Keratinocyte (primary cell): ENCODE results near the gene PRR20G. TPM values are rescaled to one million over a fixed set of nuclear protein-coding genes. Genes with fewer than 3 reads are reported as not detected.

ENCODE experiments used
- DNase-seq: peaks from one replicate; pipeline ENCODE4 v3.0.0-alpha.2; 2011; ENCODE audit warnings: low read depth, missing footprints, low spot score
- FAIRE-seq: peaks from 2 replicates; lab custom pipeline; 2011; peaks lifted over from hg19 to GRCh38; lab: Jason Lieb, UNC
- H2AFZ ChIP-seq: 2 replicates; pipeline ENCODE4 v1.6.0; 2012; ENCODE audit warnings: low read length, control low read depth, inconsistent platforms; ENCODE audit not compliant: control insufficient read depth
- H3K27ac ChIP-seq: 2 replicates; pipeline ENCODE4 v1.5.1; 2011; ENCODE audit warnings: low read length; ENCODE audit not compliant: control insufficient read depth, insufficient read depth
- H3K27me3 ChIP-seq: 3 replicates; pipeline ENCODE4 v1.6.0; 2011; ENCODE audit warnings: low read length; ENCODE audit not compliant: control insufficient read depth, insufficient read depth; ENCODE audit errors: extremely low read depth
- H3K36me3 ChIP-seq, 2 experiments: 2 replicates in 1 of 2; 3 replicates in 1 of 2; pipeline ENCODE4 v1.5.1; 2011; ENCODE audit warnings: low read length in 2 of 2, mild to moderate bottlenecking in 1 of 2; ENCODE audit not compliant: control insufficient read depth in 2 of 2, insufficient read depth in 2 of 2; ENCODE audit errors: extremely low read depth in 1 of 2
- H3K4me1 ChIP-seq: 3 replicates; pipeline ENCODE4 v1.5.1; 2011; ENCODE audit warnings: low read length; ENCODE audit not compliant: control insufficient read depth, insufficient read depth; ENCODE audit errors: extremely low read depth
- H3K4me2 ChIP-seq: 3 replicates; pipeline ENCODE4 v1.6.0; 2011; ENCODE audit warnings: low read depth, low read length; ENCODE audit not compliant: control insufficient read depth, insufficient read depth; ENCODE audit errors: extremely low read depth
- H3K4me3 ChIP-seq, 3 experiments: fragments of 200-600 bp in 1 of 3; sonication (generic) in 1 of 3; 2 replicates in 2 of 3; 3 replicates in 1 of 3; pipeline ENCODE4 v1.5.1; 2011 to 2016; ENCODE audit warnings: low read length in 3 of 3, mild to moderate bottlenecking in 3 of 3, control low read depth in 2 of 3, inconsistent platforms in 1 of 3, low read depth in 1 of 3, mixed read lengths in 1 of 3, mixed run types in 1 of 3, moderate library complexity in 1 of 3; ENCODE audit not compliant: control insufficient read depth in 2 of 3, insufficient read depth in 2 of 3; ENCODE audit errors: extremely low read depth in 1 of 3
- H3K79me2 ChIP-seq: 2 replicates; pipeline ENCODE4 v1.6.0; 2012; ENCODE audit warnings: low read length; ENCODE audit not compliant: control insufficient read depth, insufficient read depth
- H3K9ac ChIP-seq: 3 replicates; pipeline ENCODE4 v1.6.0; 2011; ENCODE audit warnings: low read length; ENCODE audit not compliant: control insufficient read depth, insufficient read depth; ENCODE audit errors: extremely low read depth
- H3K9me1 ChIP-seq: 3 replicates; pipeline ENCODE4 v1.6.0; 2011; ENCODE audit warnings: low read length; ENCODE audit not compliant: control insufficient read depth, insufficient read depth; ENCODE audit errors: extremely low read depth
- H3K9me3 ChIP-seq: 2 replicates; pipeline ENCODE4 v1.5.1; 2012; ENCODE audit warnings: low read depth, low read length; ENCODE audit not compliant: control insufficient read depth
- H4K20me1 ChIP-seq: 3 replicates; pipeline ENCODE4 v1.6.0; 2011; ENCODE audit warnings: low read length; ENCODE audit not compliant: control insufficient read depth, insufficient read depth; ENCODE audit errors: extremely low read depth
- EZH2 ChIP-seq: IDR thresholded peaks from one replicate; pipeline ENCODE4 v1.6.1; 2012; ENCODE audit warnings: inconsistent platforms, mild to moderate bottlenecking, low read length, moderate library complexity
- dilution Hi-C: fragments of 300-500 bp; cut with MboI; formaldehyde crosslinking; loops from one replicate; pipeline ENCODE4 v1.7.0; 2020; ENCODE audit warnings: low sequenced_read_pairs; ENCODE audit not compliant: extremely low pct_ligation_motif_present
- polyA plus RNA-seq, 5 experiments: library from polyadenylated mRNA; depleted of rRNA in 3 of 5; stranded (reverse) in 3 of 5; stranded (forward) in 1 of 5; unstranded in 1 of 5; fragments of >200 nt; gene quantifications; 1 replicate in 1 of 5; 2 replicates in 3 of 5; 3 replicates in 1 of 5; pipeline versions ENCODE4 v1.2.1 to v1.2.3, GENCODE V29; 2011 to 2012; ENCODE audit warnings: missing spikeins in 2 of 5, low read depth in 1 of 5, low replicate concordance in 1 of 5
- TF ChIP-seq, protein P1 (sequence below), 3 experiments: IDR thresholded peaks in 1 of 3; conservative IDR thresholded peaks in 1 of 3; optimal IDR thresholded peaks in 1 of 3; 2 replicates in 2 of 3; 3 replicates in 1 of 3; pipeline versions ENCODE3 to v1.5.1; 2011; ENCODE audit warnings: low read length in 3 of 3, mild to moderate bottlenecking in 3 of 3, moderate library complexity in 2 of 3, control low read depth in 1 of 3, inconsistent platforms in 1 of 3; ENCODE audit not compliant: insufficient read depth in 2 of 3; ENCODE audit errors: extremely low read depth in 1 of 3

The PRR20G gene
- polyA plus RNA-seq, 1 donor (not counting 4 experiments of a cell fraction or from before 2014, with no cell fraction given) = not detected

DNA sequence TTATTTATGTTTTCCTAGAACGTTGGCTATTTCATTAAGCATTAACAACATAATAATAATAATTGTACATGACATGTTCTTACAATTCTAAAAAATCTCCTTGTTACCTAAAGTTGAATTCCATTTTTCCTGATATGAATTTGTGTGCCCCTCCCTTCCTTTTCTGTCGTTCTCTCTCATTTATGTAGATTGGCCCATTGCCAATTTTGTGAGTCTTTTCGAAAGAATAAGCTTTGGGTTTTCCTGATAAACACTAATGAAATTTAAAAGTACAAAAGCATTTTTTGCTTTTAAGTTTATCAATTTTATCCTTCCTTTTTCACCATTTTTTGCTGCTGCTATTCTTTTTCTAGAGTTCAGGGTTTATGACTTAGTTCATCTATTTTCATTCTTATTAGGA lies 50.0 kb downstream of the PRR20G start:
- no peaks in the 10 kb centered on the region for H4K20me1 ChIP-seq
- peaks cover 3% of the 10 kb centered on the region for H3K27me3 ChIP-seq
- H3K9me3 ChIP-seq = no peaks in the 10 kb centered on the region
- DNase-seq = no peak
- no peak overlapping the region for H2AFZ ChIP-seq
- no peak overlapping the region for H3K27ac ChIP-seq
- FAIRE-seq = no peak
- no peak overlapping the region for H3K9ac ChIP-seq
- H3K4me3 ChIP-seq = no peak overlapping the region
- no peaks in the 10 kb centered on the region for H3K4me1 ChIP-seq
- H3K36me3 ChIP-seq = no peaks in the 10 kb centered on the region
- no peaks in the 10 kb centered on the region for H3K9me1 ChIP-seq
- no peak for TF ChIP-seq EZH2
- TF ChIP-seq, protein P1, sequence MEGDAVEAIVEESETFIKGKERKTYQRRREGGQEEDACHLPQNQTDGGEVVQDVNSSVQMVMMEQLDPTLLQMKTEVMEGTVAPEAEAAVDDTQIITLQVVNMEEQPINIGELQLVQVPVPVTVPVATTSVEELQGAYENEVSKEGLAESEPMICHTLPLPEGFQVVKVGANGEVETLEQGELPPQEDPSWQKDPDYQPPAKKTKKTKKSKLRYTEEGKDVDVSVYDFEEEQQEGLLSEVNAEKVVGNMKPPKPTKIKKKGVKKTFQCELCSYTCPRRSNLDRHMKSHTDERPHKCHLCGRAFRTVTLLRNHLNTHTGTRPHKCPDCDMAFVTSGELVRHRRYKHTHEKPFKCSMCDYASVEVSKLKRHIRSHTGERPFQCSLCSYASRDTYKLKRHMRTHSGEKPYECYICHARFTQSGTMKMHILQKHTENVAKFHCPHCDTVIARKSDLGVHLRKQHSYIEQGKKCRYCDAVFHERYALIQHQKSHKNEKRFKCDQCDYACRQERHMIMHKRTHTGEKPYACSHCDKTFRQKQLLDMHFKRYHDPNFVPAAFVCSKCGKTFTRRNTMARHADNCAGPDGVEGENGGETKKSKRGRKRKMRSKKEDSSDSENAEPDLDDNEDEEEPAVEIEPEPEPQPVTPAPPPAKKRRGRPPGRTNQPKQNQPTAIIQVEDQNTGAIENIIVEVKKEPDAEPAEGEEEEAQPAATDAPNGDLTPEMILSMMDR (optimal IDR thresholded peaks at IDR 0.05 in 1 of 3, IDR thresholded peaks at IDR 0.05 in 1 of 3, conservative IDR thresholded peaks at IDR 0.05 in 1 of 3; ENCODE audit: extremely low read depth in 1 of 3, insufficient read depth in 2 of 3, low read length in 3 of 3) = no peak
- H3K4me2 ChIP-seq = no peak overlapping the region
- no peaks in the 10 kb centered on the region for H3K79me2 ChIP-seq
- dilution Hi-C loops = no loop called here

DNA sequence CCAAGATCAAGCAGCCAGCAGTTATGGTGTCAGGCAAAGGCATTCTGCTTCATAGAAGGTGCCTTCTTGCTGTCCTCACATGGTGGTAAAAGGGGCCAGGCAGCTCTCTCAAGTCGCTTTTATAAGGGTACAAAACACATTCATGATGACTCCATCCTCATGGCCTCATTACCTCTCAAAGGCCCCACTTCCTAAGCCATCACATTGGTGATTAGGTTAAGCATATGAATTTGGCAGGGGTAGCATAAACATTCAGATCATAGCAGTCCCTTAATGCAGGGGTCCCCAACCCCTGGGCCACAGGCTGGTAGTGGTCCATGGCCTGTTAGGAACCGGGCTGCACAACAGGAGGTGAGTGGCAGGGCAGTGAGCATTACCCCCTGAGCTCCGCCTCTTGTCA lies 52.1 kb downstream of the PRR20G start:
- Histone ChIP-seq H4K20me1 (no peaks in the 10 kb centered on the region), H3K9me1 (no peaks in the 10 kb centered on the region), H3K9me3 (no peaks in the 10 kb centered on the region), H3K27me3 (peaks cover 3% of the 10 kb centered on the region), H3K36me3 (no peaks in the 10 kb centered on the region), H3K9ac (no peak overlapping the region), H3K79me2 (no peaks in the 10 kb centered on the region), H3K4me3 (no peak overlapping the region), H3K4me1 (no peaks in the 10 kb centered on the region), H3K4me2 (no peak overlapping the region), H3K27ac (no peak overlapping the region), H2AFZ (no peak overlapping the region)
- FAIRE-seq (no peak), DNase-seq (no peak)
- TF ChIP-seq EZH2 = no peak
- TF ChIP-seq, protein P1 (optimal IDR thresholded peaks at IDR 0.05 in 1 of 3, IDR thresholded peaks at IDR 0.05 in 1 of 3, conservative IDR thresholded peaks at IDR 0.05 in 1 of 3; ENCODE audit: extremely low read depth in 1 of 3, insufficient read depth in 2 of 3, low read length in 3 of 3) = no peak
- dilution Hi-C loops = no loop called here
